ENCODE data around the gene B9D2.

The B9D2 gene

GRCh38 chr19:41325947-41326706 is 37.8 kb downstream of the B9D2 start:
- DNase-seq, result peak; percentile 36

GRCh38 chr19:41325640-41325946 is 38.4 kb downstream of the B9D2 start:
- DNase-seq, result no peak

- DNase-seq, result peak; percentile 59
These were observed 38.9 kb downstream of the B9D2 start for GRCh38 chr19:41324921-41325639.

GRCh38 chr19:41324231-41324702 is 39.7 kb downstream of the B9D2 start:
- DNase-seq, result peak; percentile 66

GRCh38 chr19:41323430-41324125 is 40.4 kb downstream of the B9D2 start:
- peak; percentile 72 for DNase-seq

GRCh38 chr19:41323023-41323422 is 40.9 kb downstream of the B9D2 start:
- DNase-seq, result no peak

- DNase-seq, result no peak
These were observed 41.5 kb downstream of the B9D2 start for GRCh38 chr19:41322451-41322850.

GRCh38 chr19:41321600-41322270 is 42.2 kb downstream of the B9D2 start:
- DNase-seq, result peak; percentile 42

GRCh38 chr19:41321204-41321599 is 42.7 kb downstream of the B9D2 start:
- DNase-seq, result no peak

GRCh38 chr19:41320568-41320967 is 43.4 kb downstream of the B9D2 start:
- no peak for DNase-seq

- DNase-seq, result no peak
These were observed 43.8 kb downstream of the B9D2 start for GRCh38 chr19:41320185-41320518.

GRCh38 chr19:41319500-41320184 is 44.3 kb downstream of the B9D2 start:
- DNase-seq, result no peak

GRCh38 chr19:41318696-41319499 is 45.1 kb downstream of the B9D2 start:
- DNase-seq, result no peak

GRCh38 chr19:41316306-41316920 is 47.5 kb downstream of the B9D2 start:
- DNase-seq, result no peak

- DNase-seq, result no peak
These were observed 52.3 kb downstream of the B9D2 start for GRCh38 chr19:41311613-41312012.

- no peak for DNase-seq
These were observed 52.9 kb downstream of the B9D2 start for GRCh38 chr19:41311072-41311471.

GRCh38 chr19:41310033-41310831 is 53.7 kb downstream of the B9D2 start, which contains the start of gene CCDC97:
Gene CCDC97, plus strand, starts transcription at chr19:41310172. Its CDS starts 139 bp downstream, at chr19:41310311.
- DNase-seq, result peak; percentile 93

- DNase-seq, result peak; percentile 58
These were observed 54.5 kb downstream of the B9D2 start for GRCh38 chr19:41309180-41310032.

GRCh38 chr19:41308450-41309179 is 55.3 kb downstream of the B9D2 start:
- peak; percentile 96 for DNase-seq

All from suppressor macrophage treated with lipopolysaccharide for 4 hours (primary cell).